Upper lobe of left lung (tissue), 4 donors: ENCODE results near the gene PDE12.

Experiments used
- EP300 ChIP-seq, 4 donors: sonication (generic); formaldehyde crosslinking; IDR thresholded peaks; one replicate each; pipeline ENCODE4 v1.5.1; 2017; ENCODE audit warnings: antibody characterized with exemption in 4 of 4, control low read depth in 2 of 4
- POLR2A ChIP-seq, 4 donors: fragments of 450-650 bp; IDR thresholded peaks; one replicate each; pipeline ENCODE4 v1.5.1; 2016 to 2017; ENCODE audit warnings: antibody characterized with exemption in 4 of 4, mild to moderate bottlenecking in 2 of 4
- POLR2AphosphoS5 ChIP-seq, 2 donors: sonication (generic); formaldehyde crosslinking; IDR thresholded peaks; one replicate each; pipeline ENCODE4 v1.5.1; 2017; ENCODE audit warnings: antibody characterized with exemption in 2 of 2
- TF ChIP-seq, protein P1 (sequence below), 6 experiments: fragments of 450-650 bp in 4 of 6; fragments of 200-600 bp in 2 of 6; sonication (generic) in 2 of 6; IDR thresholded peaks; one replicate each; pipeline ENCODE4 v1.5.1; 2016 to 2019; ENCODE audit warnings: antibody characterized with exemption in 6 of 6

DNA sequence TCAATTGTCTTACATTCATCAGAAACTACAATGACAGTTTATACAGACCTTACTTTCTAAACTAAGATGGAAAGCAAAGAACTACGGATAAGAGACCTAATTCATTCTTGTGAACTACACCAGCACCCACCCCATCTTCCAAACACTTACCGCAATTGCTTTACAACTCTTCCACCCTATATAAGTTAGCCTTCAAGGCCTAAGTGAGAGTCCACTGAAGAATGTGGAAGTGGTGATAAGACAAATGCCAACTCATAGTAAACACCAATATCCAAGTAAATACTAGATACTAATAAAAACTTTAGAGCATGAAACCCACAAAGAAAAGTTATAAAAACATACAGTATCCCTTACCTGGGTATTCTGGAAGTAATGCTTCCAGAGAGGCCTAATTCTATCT, 27.5 kb downstream of the PDE12 start:
- no peak for TF ChIP-seq EP300 (IDR thresholded peaks at IDR 0.05)
- TF ChIP-seq, protein P1, sequence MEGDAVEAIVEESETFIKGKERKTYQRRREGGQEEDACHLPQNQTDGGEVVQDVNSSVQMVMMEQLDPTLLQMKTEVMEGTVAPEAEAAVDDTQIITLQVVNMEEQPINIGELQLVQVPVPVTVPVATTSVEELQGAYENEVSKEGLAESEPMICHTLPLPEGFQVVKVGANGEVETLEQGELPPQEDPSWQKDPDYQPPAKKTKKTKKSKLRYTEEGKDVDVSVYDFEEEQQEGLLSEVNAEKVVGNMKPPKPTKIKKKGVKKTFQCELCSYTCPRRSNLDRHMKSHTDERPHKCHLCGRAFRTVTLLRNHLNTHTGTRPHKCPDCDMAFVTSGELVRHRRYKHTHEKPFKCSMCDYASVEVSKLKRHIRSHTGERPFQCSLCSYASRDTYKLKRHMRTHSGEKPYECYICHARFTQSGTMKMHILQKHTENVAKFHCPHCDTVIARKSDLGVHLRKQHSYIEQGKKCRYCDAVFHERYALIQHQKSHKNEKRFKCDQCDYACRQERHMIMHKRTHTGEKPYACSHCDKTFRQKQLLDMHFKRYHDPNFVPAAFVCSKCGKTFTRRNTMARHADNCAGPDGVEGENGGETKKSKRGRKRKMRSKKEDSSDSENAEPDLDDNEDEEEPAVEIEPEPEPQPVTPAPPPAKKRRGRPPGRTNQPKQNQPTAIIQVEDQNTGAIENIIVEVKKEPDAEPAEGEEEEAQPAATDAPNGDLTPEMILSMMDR (IDR thresholded peaks at IDR 0.05): no peak
- TF ChIP-seq POLR2A (IDR thresholded peaks at IDR 0.05): no peak
- TF ChIP-seq POLR2AphosphoS5 (IDR thresholded peaks at IDR 0.05): no peak
